ENCODE data around the gene UBB.
A peak's percentile ranks its signal among the peaks of the same experiment; 100 is the strongest.
"Not testable (repeated sequence)": the region's sequence is repeated elsewhere in the genome, so short reads cannot be mapped to it uniquely, and the experiment has no call there.

Gene UBB

GRCh38 chr17:16379654-16380053 lies 1.2 kb upstream of the UBB start:
- H3K4me1 ChIP-seq (ENCODE audit: insufficient read depth, low read length) = no peaks in the 10 kb centered on the region
- no peak overlapping the region for H3K27ac ChIP-seq (ENCODE audit: low read length)
- no peaks in the 10 kb centered on the region for H3K27me3 ChIP-seq (ENCODE audit: insufficient read depth, low read length)
- no peaks in the 10 kb centered on the region for H3K9me3 ChIP-seq (ENCODE audit: insufficient read depth, low read depth, low read length)
- peaks cover 26% of the 10 kb centered on the region for H3K36me3 ChIP-seq (ENCODE audit: insufficient read depth, low read depth, low read length)
- H3K4me3 ChIP-seq (ENCODE audit: low read length) = no peak overlapping the region
- no peak overlapping the region for H3K9ac ChIP-seq (ENCODE audit: low read depth, low read length)

GRCh38 chr17:16381496-16381820 lies 567 bp downstream of the UBB start:
- Histone ChIP-seq H3K9ac (ENCODE audit: low read depth, low read length) (peak overlapping the region; percentile 90), H3K4me3 (ENCODE audit: low read length) (peak overlapping the region; percentile 87), H3K9me3 (ENCODE audit: insufficient read depth, low read depth, low read length) (no peaks in the 10 kb centered on the region), H3K27ac (ENCODE audit: low read length) (peak overlapping the region; percentile 95), H3K36me3 (ENCODE audit: insufficient read depth, low read depth, low read length) (peaks cover 26% of the 10 kb centered on the region), H3K27me3 (ENCODE audit: insufficient read depth, low read length) (no peaks in the 10 kb centered on the region), H3K4me1 (ENCODE audit: insufficient read depth, low read length) (no peaks in the 10 kb centered on the region)

- no peaks in the 10 kb centered on the region for H3K4me1 ChIP-seq (ENCODE audit: insufficient read depth, low read length)
- H3K36me3 ChIP-seq (ENCODE audit: insufficient read depth, low read depth, low read length) = peaks cover 26% of the 10 kb centered on the region
- H3K9me3 ChIP-seq (ENCODE audit: insufficient read depth, low read depth, low read length) = no peaks in the 10 kb centered on the region
- no peak overlapping the region for H3K9ac ChIP-seq (ENCODE audit: low read depth, low read length)
- no peak overlapping the region; the same call in 1 of the 2 replicates for H3K4me3 ChIP-seq (ENCODE audit: low read length)
- H3K27me3 ChIP-seq (ENCODE audit: insufficient read depth, low read length) = no peaks in the 10 kb centered on the region
- H3K27ac ChIP-seq (ENCODE audit: low read length) = no peak overlapping the region
These were observed 2.3 kb downstream of the UBB start for GRCh38 chr17:16383216-16383615.

- Histone ChIP-seq H3K9ac (ENCODE audit: low read depth, low read length) (no peak overlapping the region), H3K4me3 (ENCODE audit: low read length) (no peak overlapping the region), H3K4me1 (ENCODE audit: insufficient read depth, low read length) (no peaks in the 10 kb centered on the region), H3K36me3 (ENCODE audit: insufficient read depth, low read depth, low read length) (peaks cover 26% of the 10 kb centered on the region), H3K27ac (ENCODE audit: low read length) (no peak overlapping the region), H3K9me3 (ENCODE audit: insufficient read depth, low read depth, low read length) (no peaks in the 10 kb centered on the region), H3K27me3 (ENCODE audit: insufficient read depth, low read length) (no peaks in the 10 kb centered on the region)
These were observed 2.9 kb downstream of the UBB start for GRCh38 chr17:16383772-16384287.

- Histone ChIP-seq H3K4me1 (ENCODE audit: insufficient read depth, low read length) (no peaks in the 10 kb centered on the region), H3K27ac (ENCODE audit: low read length) (no peak overlapping the region), H3K9ac (ENCODE audit: low read depth, low read length) (no peak overlapping the region)
These were observed 3.7 kb downstream of the UBB start for GRCh38 chr17:16384557-16384956.

GRCh38 chr17:16386126-16386507 lies 5.2 kb downstream of the UBB start:
- not testable (repeated sequence) for H3K4me1 ChIP-seq (ENCODE audit: insufficient read depth, low read length); H3K9me3 ChIP-seq (ENCODE audit: insufficient read depth, low read depth, low read length); H3K27me3 ChIP-seq (ENCODE audit: insufficient read depth, low read length)
- Histone ChIP-seq H3K36me3 (ENCODE audit: insufficient read depth, low read depth, low read length) (peaks cover 26% of the 10 kb centered on the region), H3K27ac (ENCODE audit: low read length) (peak overlapping the region; percentile 1), H3K9ac (ENCODE audit: low read depth, low read length) (peak overlapping the region; percentile 64; the same call in 1 of the 2 replicates), H3K4me3 (ENCODE audit: low read length) (peak overlapping the region; percentile 61; the same call in 1 of the 2 replicates)

More at GRCh38 chr17:16384557-16384956, 3.7 kb downstream of the UBB start:
- Histone ChIP-seq H3K27me3 (ENCODE audit: insufficient read depth, low read length) (no peaks in the 10 kb centered on the region), H3K9me3 (ENCODE audit: insufficient read depth, low read depth, low read length) (no peaks in the 10 kb centered on the region), H3K36me3 (ENCODE audit: insufficient read depth, low read depth, low read length) (peaks cover 26% of the 10 kb centered on the region), H3K4me3 (ENCODE audit: low read length) (no peak overlapping the region)

- no peak overlapping the region for H3K4me3 ChIP-seq (ENCODE audit: low read length)
These were observed 10.6 kb downstream of the UBB start for GRCh38 chr17:16391451-16391850.

GRCh38 chr17:16392491-16392890 lies 11.6 kb downstream of the UBB start:
- not testable (repeated sequence) for H3K27me3 ChIP-seq (ENCODE audit: insufficient read depth, low read length); H3K9ac ChIP-seq (ENCODE audit: low read depth, low read length); H3K36me3 ChIP-seq (ENCODE audit: insufficient read depth, low read depth, low read length); H3K27ac ChIP-seq (ENCODE audit: low read length); H3K4me3 ChIP-seq (ENCODE audit: low read length); H3K4me1 ChIP-seq (ENCODE audit: insufficient read depth, low read length); H3K9me3 ChIP-seq (ENCODE audit: insufficient read depth, low read depth, low read length)

More at GRCh38 chr17:16391451-16391850, 10.6 kb downstream of the UBB start:
- H3K9me3 ChIP-seq (ENCODE audit: insufficient read depth, low read depth, low read length) = no peaks in the 10 kb centered on the region
- H3K4me1 ChIP-seq (ENCODE audit: insufficient read depth, low read length) = no peaks in the 10 kb centered on the region
- H3K36me3 ChIP-seq (ENCODE audit: insufficient read depth, low read depth, low read length) = no peaks in the 10 kb centered on the region
- H3K27ac ChIP-seq (ENCODE audit: low read length) = no peak overlapping the region
- no peaks in the 10 kb centered on the region for H3K27me3 ChIP-seq (ENCODE audit: insufficient read depth, low read length)
- H3K9ac ChIP-seq (ENCODE audit: low read depth, low read length) = no peak overlapping the region

- not testable (repeated sequence) for H3K27me3 ChIP-seq (ENCODE audit: insufficient read depth, low read length); H3K9ac ChIP-seq (ENCODE audit: low read depth, low read length); H3K36me3 ChIP-seq (ENCODE audit: insufficient read depth, low read depth, low read length); H3K4me3 ChIP-seq (ENCODE audit: low read length); H3K4me1 ChIP-seq (ENCODE audit: insufficient read depth, low read length); H3K9me3 ChIP-seq (ENCODE audit: insufficient read depth, low read depth, low read length); H3K27ac ChIP-seq (ENCODE audit: low read length)
These were observed 15.0 kb downstream of the UBB start for GRCh38 chr17:16395887-16396286.

GRCh38 chr17:16396693-16397092 lies 15.8 kb downstream of the UBB start:
- H3K4me1 ChIP-seq (ENCODE audit: insufficient read depth, low read length); H3K27me3 ChIP-seq (ENCODE audit: insufficient read depth, low read length); H3K27ac ChIP-seq (ENCODE audit: low read length): not testable (repeated sequence)

GRCh38 chr17:16398270-16399267 lies 17.7 kb downstream of the UBB start:
- H3K27ac ChIP-seq (ENCODE audit: low read length) = no peak overlapping the region
- no peaks in the 10 kb centered on the region for H3K36me3 ChIP-seq (ENCODE audit: insufficient read depth, low read depth, low read length)
- H3K4me1 ChIP-seq (ENCODE audit: insufficient read depth, low read length) = peaks cover 7% of the 10 kb centered on the region; the same call in 1 of the 2 replicates
- H3K27me3 ChIP-seq (ENCODE audit: insufficient read depth, low read length) = no peaks in the 10 kb centered on the region
- no peak overlapping the region for H3K4me3 ChIP-seq (ENCODE audit: low read length)
- H3K9ac ChIP-seq (ENCODE audit: low read depth, low read length) = no peak overlapping the region
- H3K9me3 ChIP-seq (ENCODE audit: insufficient read depth, low read depth, low read length) = no peaks in the 10 kb centered on the region

More at GRCh38 chr17:16396693-16397092, 15.8 kb downstream of the UBB start:
- not testable (repeated sequence) for H3K9me3 ChIP-seq (ENCODE audit: insufficient read depth, low read depth, low read length); H3K36me3 ChIP-seq (ENCODE audit: insufficient read depth, low read depth, low read length); H3K4me3 ChIP-seq (ENCODE audit: low read length); H3K9ac ChIP-seq (ENCODE audit: low read depth, low read length)

- H3K27ac ChIP-seq (ENCODE audit: low read length); H3K4me3 ChIP-seq (ENCODE audit: low read length); H3K9me3 ChIP-seq (ENCODE audit: insufficient read depth, low read depth, low read length); H3K27me3 ChIP-seq (ENCODE audit: insufficient read depth, low read length); H3K4me1 ChIP-seq (ENCODE audit: insufficient read depth, low read length); H3K9ac ChIP-seq (ENCODE audit: low read depth, low read length); H3K36me3 ChIP-seq (ENCODE audit: insufficient read depth, low read depth, low read length): not testable (repeated sequence)
These were observed 23.0 kb downstream of the UBB start for GRCh38 chr17:16403847-16404246.

Data from iPS-20b (cell line).